TTC549 (cell line): ENCODE measurements around the gene TRABD.
"Not testable (repeated sequence)": the region's sequence is repeated elsewhere in the genome, so short reads cannot be mapped to it uniquely, and the experiment has no call there.

Experiments used
- FAIRE-seq: peaks from 2 replicates; lab custom pipeline; 2012; peaks lifted over from hg19 to GRCh38; lab: Jason Lieb, UNC

The TRABD gene

DNA sequence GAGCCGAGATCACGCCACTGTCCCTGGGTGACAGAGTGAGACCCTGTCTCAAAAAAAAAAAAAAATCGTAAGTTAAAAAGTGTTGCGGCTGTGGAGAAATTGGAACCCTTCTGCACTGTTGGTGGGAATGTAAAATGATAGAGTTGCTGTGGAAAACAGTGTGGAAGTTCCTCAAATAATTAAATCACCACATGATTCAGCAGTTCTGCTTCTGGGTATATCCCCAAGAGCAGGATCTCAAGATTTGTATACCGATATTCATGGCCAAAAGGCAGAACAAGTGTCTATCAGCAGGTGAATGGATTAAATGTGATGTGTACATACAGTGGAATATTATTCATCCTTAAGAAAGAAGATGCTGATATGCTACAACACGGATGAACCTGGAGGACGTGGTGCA, 18.9 kb downstream of the TRABD start:
- no peak for FAIRE-seq

DNA sequence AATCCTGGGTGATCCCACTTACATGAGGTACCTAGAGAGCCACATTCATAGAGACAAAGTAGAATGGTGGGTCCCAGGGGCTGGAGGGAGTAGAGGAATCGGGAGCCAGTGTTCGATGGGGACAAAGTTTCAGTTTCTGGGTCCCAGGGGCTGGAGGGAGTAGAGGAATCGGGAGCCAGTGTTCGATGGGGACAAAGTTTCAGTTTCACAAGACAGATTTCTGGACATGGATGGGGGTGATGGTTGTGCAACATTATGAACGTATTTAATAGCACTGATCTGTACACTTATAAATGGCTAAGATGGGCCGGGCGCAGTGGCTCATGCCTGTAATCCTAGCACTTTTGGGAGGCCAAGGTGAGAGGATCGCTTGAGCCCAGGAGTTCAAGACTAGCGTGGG, 19.3 kb downstream of the TRABD start:
- FAIRE-seq = not testable (repeated sequence)

DNA sequence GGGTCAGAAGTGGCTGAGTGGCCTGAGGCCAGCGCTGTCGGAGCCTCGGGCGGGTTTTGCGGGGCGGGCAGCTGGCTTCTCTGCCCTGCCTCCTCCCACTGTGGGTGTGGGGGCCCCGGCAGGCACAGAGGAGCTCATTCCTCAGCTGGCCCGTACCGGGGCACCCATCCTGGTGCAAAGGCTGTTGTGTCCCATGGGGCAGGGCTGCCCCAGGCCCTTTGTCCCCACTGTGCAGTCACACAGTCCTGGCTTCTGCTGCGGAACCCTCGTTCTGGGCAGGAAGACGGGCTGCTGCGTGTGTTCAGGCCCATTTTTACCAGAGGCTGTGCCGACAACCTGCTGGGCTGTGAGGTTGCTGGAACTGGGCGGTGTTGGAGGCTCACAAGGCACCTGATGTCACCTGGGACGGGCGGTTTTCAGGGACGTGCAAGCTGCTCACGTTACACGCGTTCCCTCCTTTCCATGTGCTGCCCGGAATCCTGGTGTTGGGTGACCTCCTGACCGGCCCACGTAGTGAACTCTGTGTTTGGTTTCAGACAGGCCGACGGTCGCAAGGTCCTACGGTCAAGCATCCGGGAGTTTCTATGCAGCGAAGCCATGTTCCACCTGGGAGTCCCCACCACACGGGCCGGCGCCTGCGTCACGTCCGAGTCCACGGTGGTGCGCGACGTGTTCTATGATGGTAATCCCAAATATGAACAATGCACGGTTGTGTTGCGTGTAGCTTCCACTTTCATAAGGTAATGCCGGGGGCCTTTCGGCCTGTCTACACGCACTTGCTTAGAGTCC, 20.3 kb downstream of the TRABD start:
- no peak for FAIRE-seq

DNA sequence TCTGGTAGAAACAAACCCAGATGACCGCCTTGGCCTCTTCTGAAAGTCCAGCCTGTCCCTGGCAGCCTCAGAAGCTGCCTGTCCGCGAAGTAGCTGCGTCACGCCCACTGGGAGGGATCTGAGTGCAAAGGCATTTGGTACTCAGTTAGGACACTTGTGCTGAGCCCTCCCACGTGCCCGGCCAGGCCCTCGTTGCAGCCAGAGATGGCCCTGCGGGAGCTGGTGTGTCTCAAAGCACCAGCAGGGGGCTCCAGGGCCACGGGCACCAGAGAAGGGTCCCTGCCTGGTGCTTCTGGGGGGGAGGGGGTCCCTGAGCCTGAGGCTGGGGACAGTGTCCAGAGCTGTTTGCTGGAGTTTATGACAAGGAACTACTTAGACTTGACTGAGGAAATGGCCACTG, 20.9 kb downstream of the TRABD start:
- peak; percentile 9 for FAIRE-seq

GRCh38 chr22:50207383-50208140, 21.8 kb downstream of the TRABD start:
- FAIRE-seq = no peak

- no peak for FAIRE-seq
Observed at GRCh38 chr22:50208430-50208938, 22.8 kb downstream of the TRABD start.

- no peak for FAIRE-seq
Observed at GRCh38 chr22:50208939-50209892, 23.5 kb downstream of the TRABD start.

DNA sequence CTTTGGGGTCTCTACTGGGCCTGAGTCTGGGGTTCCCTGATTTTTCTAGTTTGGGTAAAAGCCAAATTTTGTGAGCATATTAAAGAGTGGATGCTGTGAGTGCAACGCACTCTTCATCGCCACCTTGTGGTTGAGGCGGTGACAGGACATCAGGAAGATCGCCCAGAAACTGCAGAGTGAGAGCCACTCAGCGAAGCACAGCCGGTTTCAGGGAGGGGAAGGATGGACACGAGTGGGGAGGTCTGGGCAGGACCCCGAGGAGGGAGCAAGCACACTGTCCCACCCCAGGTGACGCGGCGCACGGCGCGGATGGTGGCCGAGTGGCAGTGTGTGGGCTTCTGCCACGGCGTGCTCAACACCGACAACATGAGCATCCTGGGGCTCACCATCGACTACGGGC, 24.2 kb downstream of the TRABD start:
- FAIRE-seq = no peak

DNA sequence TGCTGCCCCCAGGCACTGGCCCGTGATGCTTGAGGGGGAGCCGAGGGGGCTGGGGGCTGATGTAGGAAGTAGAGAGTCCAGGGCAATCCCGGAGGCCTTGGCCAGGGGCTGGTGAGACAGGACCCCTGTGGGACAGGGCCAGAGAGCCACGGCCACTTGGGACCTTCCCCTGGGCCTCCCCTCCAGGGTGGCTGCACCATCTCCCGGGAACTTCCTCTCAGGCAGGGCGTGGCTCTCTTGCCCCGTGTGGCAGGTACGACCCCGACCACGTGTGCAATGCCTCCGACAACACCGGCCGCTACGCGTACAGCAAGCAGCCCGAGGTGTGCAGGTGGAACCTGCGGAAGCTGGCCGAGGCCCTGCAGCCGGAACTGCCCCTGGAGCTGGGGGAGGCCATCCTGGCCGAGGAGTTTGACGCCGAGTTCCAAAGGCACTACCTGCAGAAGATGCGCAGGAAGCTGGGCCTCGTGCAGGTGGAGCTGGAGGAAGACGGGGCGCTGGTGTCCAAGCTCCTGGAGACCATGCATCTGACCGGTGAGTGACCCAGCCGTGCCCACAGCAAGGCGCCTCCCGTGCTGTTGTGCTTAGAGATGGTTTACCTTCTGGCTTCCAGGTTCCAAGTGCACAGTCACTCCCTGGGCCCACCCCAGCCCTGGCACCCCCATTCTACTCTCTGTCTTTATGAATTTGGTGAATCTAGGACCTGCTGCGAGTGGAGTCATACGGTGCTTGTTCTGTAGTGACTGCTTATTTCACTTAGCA, 24.8 kb downstream of the TRABD start:
- FAIRE-seq = no peak

- no peak for FAIRE-seq
Observed at GRCh38 chr22:50211147-50211546, 25.4 kb downstream of the TRABD start.

DNA sequence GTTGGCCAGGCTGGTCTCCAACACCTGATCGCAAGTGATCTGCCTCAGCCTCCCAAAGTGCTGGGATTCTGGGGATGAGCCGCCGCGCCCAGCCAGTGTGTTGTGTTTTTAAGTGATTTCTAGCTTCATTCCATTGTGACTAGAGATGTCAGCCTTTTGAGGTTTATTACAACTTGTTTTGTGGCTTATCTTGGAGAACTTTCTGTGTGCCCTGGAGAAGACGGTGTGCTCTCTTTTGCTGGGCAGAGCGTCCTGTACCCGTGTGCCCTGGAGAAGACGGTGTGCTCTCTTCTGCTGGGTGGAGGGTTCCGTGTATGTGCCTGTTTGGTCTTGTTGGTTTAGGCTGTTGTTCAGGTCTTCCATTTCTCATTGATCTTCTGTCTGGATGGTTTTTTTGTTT, 27.6 kb downstream of the TRABD start:
- no peak for FAIRE-seq

- FAIRE-seq = no peak
Observed at GRCh38 chr22:50215297-50216054, 29.8 kb downstream of the TRABD start.

DNA sequence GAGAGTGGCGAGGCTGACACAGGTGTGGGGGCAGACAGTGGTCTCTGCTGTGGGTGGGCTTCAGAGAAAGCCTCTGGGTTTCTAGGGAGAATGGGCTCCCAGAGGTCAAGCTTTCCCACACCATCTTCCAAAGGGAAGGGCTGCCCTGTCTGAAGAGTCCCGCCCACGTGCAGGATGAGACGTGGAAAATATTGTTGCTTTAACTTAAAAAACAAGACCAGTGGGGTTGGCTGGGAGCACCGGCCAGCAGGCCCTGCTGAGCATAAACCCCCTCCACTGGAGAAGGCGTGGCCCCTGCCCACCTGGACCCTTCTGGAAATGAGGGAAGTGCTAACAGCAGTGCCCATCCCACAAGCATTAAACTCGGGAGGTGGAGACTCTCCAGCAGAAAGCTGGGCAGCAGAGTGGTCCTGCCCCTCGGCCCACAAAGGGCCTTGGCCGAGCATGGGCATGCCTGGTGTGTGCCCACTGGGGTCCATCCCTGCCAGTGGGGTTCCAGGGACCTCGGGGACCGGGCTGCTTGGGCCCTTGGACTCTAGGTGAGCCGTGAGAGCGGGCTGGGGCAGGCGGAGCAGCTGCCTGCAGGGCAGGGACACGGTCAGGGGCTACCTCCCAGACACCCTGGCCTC, 30.5 kb downstream of the TRABD start:
- no peak for FAIRE-seq

- FAIRE-seq = no peak
Observed at GRCh38 chr22:50216684-50217520, 31.2 kb downstream of the TRABD start.

GRCh38 chr22:50217543-50218152, 31.9 kb downstream of the TRABD start:
- no peak for FAIRE-seq

DNA sequence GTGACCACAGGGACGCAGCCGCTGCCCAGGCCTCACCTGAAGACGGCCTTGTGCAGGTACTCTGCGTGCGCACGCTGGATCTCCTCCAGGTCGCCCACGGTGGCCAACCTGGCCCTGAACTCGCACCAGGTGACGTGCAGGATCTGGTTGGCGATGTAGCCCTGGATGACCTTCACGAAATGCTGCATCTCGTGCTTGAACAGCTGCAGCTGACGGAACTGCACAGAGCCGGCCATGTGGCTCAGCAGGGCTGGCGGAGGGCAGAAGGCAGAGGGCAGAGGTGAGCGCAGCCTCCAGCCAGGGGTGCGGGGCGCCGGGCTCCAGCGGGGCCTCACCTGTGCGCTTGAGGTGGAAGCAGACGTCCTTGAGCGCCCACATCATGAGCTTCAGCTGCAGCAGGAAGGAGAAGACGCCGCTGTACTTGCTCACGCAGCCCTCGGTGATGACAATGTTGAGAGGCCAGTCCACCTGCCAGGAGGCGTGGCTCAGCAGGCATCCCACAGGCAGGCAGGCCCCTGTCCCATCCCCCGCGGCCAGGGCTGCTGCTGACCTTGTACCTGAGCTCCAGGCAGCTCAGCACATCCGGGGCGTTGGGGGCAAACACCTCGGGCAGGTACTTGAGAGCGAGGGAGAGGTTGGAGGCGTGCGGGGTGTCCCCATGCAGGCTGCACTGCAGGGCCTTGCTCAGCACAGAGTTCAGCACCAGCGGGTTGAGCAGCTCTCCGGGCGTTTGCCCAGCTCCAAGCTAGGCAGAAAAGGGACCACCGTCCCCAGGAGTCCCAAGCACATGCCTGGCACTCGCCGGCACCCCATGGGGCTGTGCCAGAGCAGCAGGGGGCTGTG, 32.7 kb downstream of the TRABD start:
- FAIRE-seq = no peak

DNA sequence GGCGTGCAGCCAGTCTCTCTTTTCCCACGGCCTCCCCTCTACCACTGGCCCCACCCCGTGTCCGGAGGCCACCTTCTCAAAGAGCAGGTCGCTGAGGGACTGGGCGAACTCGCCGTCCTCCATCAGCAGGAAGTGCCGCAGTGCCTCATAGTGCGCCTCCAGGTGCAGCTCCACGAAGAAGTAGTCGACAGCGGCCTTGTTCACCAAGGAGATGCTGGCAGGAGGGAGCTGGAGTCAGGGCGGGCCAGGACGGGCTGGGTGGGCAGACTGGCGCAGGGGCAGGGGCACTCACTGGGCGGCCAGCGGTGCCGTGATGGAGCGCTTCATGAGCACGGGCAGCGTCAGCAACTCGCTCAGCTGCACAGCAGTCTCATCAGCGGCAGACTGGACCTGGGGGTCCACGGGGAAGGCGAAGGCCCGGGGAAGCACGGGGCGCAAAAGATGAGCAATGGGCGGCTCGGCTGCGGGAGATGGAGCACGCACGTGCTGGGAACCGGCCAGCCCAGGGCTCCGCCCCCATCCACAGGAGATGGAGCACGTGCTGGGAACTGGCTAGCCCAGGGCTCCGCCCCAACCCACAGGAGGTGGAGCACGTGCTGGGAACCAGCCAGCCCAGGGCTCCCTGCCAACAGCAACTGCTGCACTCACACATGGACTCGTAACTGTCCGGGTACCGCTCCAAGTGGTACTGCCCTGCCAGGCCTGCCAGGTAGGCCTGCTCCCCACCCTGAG, 33.4 kb downstream of the TRABD start:
- FAIRE-seq = no peak
